Hepatic stellate cell (primary cell): ENCODE data around the gene CLCNKB.

Source experiments
- DNase-seq: peaks from one replicate; pipeline ENCODE4 v3.0.0; 2011; ENCODE audit warnings: low spot score

Gene CLCNKB

DNA sequence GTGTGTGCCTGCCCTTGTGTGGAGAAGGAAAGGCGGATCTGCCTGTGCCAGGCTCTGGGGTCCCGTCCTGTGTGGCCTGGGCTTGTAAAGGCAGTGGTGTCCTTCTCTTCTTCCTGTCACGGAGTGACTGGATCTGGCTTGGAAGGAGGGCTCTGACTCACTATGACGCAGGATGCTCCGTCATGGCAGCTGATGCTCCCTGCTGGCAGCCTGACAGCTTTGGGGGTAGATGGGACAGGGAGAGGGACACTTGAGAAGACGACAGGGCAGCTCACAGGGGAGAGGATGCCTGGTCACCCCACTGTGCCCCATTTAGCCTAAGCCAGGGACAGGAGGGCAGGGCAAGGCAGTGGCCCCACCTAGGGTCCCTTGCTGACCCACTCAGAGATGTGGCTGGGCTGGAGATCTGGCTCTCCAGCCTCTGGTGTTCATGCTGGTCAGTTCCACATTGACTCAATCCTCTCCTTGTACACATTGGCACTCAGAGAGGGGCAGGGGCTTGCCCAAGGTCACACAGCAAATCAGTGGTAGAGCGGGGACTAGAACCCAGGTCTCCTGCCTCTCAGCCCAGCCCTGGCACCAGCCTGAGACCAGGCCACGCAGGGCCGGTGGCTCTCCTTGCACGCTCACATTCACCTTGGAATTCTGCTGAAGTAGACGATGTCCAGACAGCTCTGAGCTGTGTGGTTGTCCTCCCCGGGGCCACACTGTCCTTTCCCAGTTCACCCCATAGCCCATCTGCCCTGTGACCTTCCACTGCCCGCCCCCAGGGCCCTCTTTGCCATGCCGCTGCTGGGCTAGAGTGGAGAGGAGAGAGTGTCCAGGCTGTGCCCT is 32.7 kb downstream of the CLCNKB start:
- DNase-seq: peak; percentile 96

DNA sequence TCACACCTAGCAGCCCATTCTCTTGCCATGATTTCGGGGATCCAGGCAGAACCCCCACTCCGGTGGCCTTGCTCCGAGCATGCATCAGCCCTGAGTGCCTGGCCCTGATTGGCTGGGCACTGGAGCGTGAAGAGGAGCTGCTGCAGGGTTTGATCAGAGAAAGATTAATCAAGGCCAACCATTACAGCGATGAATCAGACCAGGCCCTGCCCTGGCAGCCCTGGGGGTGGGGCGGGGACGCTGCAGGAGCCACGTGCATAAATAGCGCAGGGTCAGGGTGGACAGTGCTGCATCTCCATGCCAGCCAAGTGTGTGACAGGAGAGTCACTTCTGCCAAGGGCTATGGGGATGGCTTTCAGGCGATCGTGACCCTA is 33.3 kb downstream of the CLCNKB start:
- peak; percentile 62 for DNase-seq

DNA sequence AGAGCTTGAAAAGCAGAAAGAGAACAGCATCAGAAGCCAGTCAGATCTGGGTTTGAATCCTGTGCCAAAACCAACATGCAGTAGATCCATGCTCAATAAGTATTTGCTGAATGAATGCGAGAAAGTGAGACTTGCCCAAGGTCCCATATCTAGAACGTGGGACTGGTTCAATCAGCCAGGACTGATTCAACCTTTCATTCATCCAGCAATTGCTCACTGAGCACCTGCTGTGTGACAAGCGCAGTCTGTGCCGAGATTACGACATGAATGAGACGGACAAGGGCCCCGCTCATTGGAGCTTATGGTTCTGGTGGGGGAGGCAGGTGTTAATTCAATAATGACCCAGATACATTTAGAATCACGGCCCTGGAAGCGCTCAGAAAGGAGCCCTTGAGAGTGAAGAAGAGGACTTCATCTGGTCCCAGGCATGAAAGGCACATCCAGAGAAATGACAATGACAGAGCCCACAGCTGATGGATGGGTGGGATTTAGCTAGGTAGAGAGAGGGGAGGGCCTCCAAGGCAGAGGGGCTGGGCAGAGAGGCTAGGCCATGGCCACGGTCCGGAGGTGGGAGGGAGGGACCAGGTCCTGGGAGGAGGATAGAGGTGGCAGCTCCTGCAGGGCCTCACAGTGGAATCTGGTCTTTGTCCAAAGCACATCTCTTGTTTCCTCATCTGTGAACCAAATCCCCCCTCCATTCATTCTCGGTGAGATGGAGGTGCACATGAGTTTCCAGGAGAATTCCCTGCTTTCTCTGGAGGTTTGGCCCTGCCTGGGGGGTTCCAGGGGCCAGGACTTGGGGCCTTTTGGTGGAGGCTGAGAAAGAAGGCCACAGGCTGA is 34.0 kb downstream of the CLCNKB start:
- DNase-seq: no peak

DNA sequence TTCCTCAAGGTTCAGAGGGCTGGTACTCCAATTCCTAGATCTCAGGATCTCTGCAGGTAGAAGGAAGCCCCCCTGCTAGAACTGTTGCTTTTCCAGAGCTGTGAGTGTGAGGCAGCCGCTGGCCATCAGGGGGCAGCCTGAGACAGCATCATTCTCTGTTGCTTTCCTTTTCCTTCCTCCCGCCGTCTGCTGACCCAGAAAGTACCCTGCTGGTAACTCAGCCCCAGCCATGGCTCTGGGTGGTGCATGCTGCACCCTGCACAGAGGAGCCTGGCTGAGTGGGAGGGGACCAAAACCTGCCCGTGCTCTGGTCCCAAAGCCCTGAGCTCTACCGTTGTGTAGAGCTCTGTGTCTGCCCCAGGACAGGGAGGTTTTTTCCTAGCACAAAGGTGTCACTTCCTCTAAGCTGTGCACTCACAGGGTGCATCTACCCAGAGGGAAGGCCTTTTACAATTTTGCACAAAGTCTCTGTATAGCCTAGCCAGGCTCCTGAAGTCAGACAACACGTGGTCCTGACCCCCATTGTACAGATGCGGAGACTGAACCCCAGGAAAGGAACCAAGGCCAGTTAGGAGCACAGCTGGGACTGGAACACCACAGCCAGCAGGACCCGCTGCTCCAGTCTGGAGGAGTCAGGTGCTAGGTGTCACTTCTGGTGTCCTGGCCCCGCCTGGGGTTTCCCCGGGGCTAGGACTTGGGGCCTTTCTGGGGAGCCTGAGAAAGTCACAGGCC is 35.5 kb downstream of the CLCNKB start:
- DNase-seq: peak; percentile 84

GRCh38 chr1:16080422-16081150 is 37.0 kb downstream of the CLCNKB start:
- no peak for DNase-seq

- DNase-seq: no peak
These were observed 38.1 kb downstream of the CLCNKB start for GRCh38 chr1:16081636-16082035.

DNA sequence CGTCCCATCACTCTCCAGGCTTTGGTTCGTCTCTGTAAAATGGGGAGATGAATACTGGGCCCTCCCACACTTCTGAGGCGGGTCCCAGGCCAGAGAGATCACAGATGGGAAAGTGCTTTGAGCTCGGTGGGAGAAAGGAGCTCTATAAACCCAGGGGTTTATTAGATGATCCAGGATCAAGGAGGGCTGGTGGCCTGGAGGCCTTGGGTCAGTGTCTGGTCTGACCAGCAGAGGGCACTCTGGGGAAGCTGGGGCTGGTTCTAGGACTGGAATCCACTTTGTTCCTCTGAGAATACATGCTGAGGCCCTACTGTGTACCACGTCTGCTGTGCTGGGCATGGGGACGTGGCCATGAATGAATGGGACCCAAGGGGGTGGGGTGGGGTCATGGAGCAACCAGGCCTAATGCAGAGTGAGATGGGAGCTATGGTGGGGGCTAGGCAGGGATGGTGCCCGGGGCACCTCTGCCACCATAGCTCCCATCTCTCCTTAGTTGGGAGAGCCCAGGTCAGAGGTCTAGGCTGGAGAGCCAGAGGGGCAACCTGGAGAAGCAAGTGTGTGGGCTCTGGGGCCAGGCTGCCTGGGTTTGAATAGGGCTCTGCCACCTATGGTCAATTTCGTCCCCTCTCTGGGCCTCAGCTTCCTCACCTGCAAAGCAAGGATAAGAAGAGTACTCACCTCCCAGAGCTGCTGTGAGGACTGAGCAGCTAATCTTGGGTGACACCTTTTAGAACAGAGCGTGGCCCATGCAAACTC is 38.9 kb downstream of the CLCNKB start:
- DNase-seq: peak; percentile 87

DNA sequence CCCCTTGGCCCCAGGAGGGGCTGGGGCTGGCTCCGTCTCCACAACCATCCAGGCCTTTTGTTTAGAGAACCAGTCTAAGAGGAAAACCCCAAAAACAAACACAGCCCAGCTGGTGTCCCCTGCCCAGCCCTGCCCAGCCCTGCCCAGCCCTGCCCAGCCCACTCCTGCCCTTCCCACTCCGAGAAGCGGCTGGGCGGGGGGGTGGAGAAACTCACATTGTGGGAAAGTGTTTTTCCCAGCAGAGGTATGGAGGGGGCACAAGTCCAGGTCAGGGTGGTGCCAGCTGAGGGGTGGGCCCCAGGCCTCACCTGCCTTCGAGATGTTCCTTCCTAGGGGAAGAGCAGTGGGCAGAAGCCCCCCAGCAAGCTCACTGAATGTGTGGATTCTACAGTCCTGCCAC is 39.9 kb downstream of the CLCNKB start:
- DNase-seq: no peak

DNA sequence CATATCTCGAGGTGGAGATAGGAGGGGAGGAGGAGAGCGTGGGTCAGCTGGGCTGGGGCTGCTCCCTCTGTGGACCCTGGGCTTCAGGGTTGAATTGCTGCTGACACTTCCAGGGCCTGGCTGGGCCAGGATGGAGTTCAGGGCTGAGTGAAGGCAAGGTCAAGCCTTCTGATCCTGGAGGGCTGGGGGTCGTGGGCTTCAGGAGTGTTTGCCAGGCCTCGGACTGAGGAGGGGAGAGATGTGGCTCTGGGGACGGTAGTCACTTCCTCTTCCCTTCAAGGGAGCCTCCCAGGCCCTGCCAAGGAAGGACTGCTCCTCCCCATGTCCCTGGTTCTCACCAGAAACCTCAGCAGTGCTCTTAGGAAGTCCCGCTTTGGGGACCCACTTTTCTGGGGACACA is 41.9 kb downstream of the CLCNKB start:
- no peak for DNase-seq

DNA sequence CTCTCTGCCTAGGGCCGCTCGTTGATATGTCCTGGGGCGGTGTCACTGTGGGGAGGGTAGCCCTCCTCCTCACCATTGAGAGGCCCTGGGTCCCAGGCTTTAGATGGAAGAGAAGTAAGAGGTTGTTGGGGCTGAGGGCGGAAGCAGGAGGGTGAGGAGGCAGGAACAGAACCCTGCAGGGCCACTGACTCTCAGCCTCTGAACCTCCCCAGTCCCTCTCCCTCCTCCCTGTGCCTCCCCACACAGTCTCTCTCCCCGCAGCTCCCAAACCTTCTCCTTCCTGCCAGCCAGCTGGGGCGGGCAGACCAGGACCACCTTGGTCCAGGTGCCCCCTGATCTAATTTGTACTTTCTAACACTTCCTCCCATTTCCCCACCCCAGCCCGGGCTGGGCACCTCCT is 44.2 kb downstream of the CLCNKB start:
- no peak for DNase-seq

DNA sequence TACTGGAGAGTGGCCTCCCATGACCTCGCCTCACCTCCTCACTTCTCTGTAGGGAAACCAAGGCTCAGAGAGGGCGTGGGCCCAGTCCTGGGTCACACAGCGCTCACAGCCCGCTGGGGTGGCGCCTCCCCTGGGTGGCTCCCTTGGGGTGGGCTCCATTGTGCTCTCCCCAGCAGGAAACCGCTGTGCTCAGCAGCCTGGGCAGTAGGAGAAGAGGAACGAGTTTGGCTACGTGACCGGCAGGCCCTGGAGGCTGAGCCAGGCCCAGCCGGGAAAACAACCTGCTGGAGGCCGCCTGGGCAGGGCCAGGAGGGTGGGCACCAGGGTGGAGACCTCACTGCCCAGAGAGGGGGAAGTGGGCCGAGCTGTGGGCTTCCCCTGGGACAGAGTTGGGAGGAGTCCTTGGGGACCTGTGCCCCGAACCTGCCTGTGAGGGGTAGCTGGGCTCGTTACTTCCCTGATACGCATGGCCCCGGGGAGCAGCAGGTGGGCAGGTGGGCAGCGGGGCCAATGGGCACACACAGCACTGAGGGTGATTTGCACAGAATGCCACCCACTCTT is 44.8 kb downstream of the CLCNKB start:
- DNase-seq: no peak

GRCh38 chr1:16088996-16089395 is 45.4 kb downstream of the CLCNKB start:
- DNase-seq: no peak

DNA sequence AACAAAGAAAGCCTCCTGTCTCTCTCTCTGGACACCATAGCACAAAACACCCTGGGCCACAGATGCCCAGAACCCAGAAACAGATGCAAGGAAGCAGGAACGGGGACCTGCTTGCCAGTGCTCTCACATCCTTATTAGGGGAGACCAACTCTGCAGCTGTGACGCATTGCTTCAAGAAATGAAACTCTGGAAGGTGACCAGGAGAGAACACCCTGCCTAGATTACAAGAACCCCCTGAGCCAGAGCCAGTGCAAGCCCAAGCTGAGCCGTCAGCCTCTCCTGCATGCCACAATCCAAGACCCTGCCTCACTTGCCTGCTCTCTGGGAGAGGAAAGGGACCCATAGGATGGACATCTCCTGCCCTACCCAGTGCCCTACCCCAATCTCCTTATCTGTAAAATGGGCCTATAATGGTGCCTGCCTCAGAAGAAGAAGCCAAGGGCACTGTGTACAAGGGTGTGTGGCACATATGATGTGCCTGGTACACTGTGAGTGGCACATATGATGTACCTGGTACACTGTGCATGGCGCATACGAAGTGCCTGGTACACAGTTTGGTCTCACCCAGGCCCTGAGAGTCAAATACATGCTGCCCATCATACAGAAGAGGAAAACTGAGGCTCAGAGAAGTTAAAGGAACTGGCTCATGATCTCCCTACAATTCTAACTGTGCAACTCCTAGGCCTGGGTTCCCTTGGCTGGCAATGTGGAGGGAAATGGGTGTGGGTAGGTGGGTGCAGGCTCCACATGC is 46.7 kb downstream of the CLCNKB start:
- DNase-seq: no peak

DNA sequence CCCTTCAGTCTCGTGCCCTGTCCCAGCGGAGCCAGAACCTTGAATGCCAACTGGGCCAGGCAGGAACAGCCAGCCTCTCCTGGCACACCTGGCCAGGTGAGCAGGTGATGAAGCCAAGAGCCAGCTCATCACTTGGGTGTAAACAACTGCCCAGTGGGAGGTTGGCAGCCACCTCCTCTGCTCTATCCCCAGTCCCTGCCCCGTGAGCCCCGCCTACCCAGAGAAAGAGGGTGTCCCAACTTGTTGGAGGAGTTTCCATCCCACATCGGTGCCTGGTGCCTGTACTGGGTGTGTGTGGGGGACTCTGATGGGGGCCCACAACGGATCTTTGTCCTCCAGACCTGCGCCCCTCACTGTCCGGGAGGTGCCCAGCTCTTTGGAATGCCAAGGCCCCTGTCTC is 47.7 kb downstream of the CLCNKB start:
- no peak for DNase-seq

GRCh38 chr1:16092097-16092922 is 48.7 kb downstream of the CLCNKB start:
- no peak for DNase-seq

DNA sequence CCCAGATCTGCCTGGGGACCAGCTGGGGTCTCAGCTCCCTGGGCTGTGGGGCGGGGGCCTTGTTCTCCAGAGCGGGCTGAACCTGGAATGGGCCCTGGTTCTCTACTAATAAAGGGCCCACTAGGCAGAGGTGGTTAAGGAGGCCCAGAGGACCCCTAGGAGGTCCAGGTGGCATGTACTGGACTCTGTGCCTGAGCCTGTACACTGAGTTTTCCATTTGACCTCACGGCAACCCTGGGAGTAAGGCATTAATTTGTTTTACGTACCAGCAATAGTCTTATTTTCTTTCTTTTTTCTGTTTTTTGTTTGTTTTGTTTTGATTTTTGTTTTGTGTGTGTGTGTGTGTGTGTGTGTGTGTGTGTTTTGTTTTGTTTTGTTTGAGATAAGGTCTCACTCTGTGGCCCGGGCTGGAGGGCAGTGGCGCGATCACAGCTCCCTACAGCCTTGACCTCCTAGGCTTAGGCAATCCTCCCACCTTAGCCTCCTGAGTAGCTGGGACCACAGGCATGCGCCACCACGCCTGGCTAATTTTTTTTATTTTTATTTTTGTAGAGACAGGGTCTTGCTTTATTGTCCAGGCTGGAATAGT is 49.4 kb downstream of the CLCNKB start:
- DNase-seq: no peak

- DNase-seq: no peak
These were observed 50.0 kb downstream of the CLCNKB start for GRCh38 chr1:16093611-16094010.

GRCh38 chr1:16094453-16095158 is 51.0 kb downstream of the CLCNKB start:
- DNase-seq: no peak
